Karpas-422 (cell line): ENCODE data around the gene KCNH1. TPM values are rescaled to one million over a fixed set of nuclear protein-coding genes. Genes with fewer than 3 reads are reported as not detected.

Experiments used
- DNase-seq: peaks from one replicate; pipeline ENCODE4 v3.0.0-alpha.2; 2015
- H2AFZ ChIP-seq: fragments of 200-600 bp; sonication (generic); 2 replicates; pipeline ENCODE4 v1.6.1; 2014; ENCODE audit warnings: antibody characterized with exemption, low read length, mixed read lengths
- H3K27ac ChIP-seq: fragments of 200-600 bp; sonication (generic); 2 replicates; pipeline ENCODE4 v1.5.1; 2014; ENCODE audit warnings: mild to moderate bottlenecking, low read length, moderate library complexity
- H3K27me3 ChIP-seq: fragments of 200-600 bp; sonication (generic); 2 replicates; pipeline ENCODE4 v1.6.1; 2014; ENCODE audit warnings: low read length, mixed read lengths
- H3K36me3 ChIP-seq: fragments of 200-600 bp; sonication (generic); 2 replicates; pipeline ENCODE4 v1.6.1; 2014; ENCODE audit warnings: low read length, mixed read lengths; ENCODE audit not compliant: insufficient read depth
- H3K4me1 ChIP-seq: fragments of 200-600 bp; sonication (generic); 2 replicates; pipeline ENCODE4 v1.6.1; 2014; ENCODE audit warnings: mild to moderate bottlenecking, low read length, mixed read lengths
- H3K4me2 ChIP-seq: fragments of 200-600 bp; sonication (generic); 2 replicates; pipeline ENCODE4 v1.6.1; 2014; ENCODE audit warnings: low read length, low read depth, mild to moderate bottlenecking; ENCODE audit not compliant: poor library complexity, severe bottlenecking
- H3K4me3 ChIP-seq: fragments of 200-600 bp; sonication (generic); 2 replicates; pipeline ENCODE4 v1.5.1; 2014; ENCODE audit warnings: mild to moderate bottlenecking, antibody characterized with exemption, low read length, mixed read lengths
- H3K79me2 ChIP-seq: fragments of 200-600 bp; sonication (generic); 2 replicates; pipeline ENCODE4 v1.6.1; 2014; ENCODE audit warnings: mild to moderate bottlenecking, low read length, mixed read lengths
- H3K9ac ChIP-seq: fragments of 200-600 bp; sonication (generic); 2 replicates; pipeline ENCODE4 v1.6.0; 2014; ENCODE audit warnings: low read length
- H3K9me2 ChIP-seq: fragments of 200-600 bp; sonication (generic), shearing (Covaris generic); replicated peaks from 2 replicates; pipeline ENCODE4 v1.6.0; 2014; ENCODE audit warnings: mild to moderate bottlenecking, low read length, moderate library complexity; ENCODE audit not compliant: insufficient read depth
- H3K9me3 ChIP-seq: fragments of 300-700, 200-600 bp; sonication (generic); 2 replicates; pipeline ENCODE4 v1.6.1; 2014; ENCODE audit warnings: low read length, mixed read lengths
- H4K20me1 ChIP-seq: fragments of 200-600 bp; sonication (generic); 2 replicates; pipeline ENCODE4 v1.6.1; 2014; ENCODE audit warnings: mild to moderate bottlenecking, antibody characterized with exemption, low read length, low read depth; ENCODE audit not compliant: insufficient read depth
- total RNA-seq: library from RNA; depleted of rRNA; stranded (reverse); fragments of >200 nt; shearing (Covaris generic); gene quantifications from 2 replicates; pipeline ENCODE4 v1.2.3, GENCODE V29; 2014; ENCODE audit warnings: low replicate concordance

KCNH1 gene
- total RNA-seq, 1 experiment from 2014 or later, result not detected

GRCh38 chr1:210771131-210771530, 362.8 kb downstream of the KCNH1 start:
- Histone ChIP-seq H3K27ac (no peak overlapping the region), H3K4me1 (no peaks in the 10 kb centered on the region), H2AFZ (no peak overlapping the region), H3K9me3 (no peaks in the 10 kb centered on the region), H4K20me1 (no peaks in the 10 kb centered on the region), H3K36me3 (no peaks in the 10 kb centered on the region), H3K27me3 (no peaks in the 10 kb centered on the region), H3K4me3 (no peak overlapping the region), H3K4me2 (no peak overlapping the region), H3K9me2 (no peaks in the 10 kb centered on the region), H3K9ac (no peak overlapping the region), H3K79me2 (no peaks in the 10 kb centered on the region)
- no peak for DNase-seq

GRCh38 chr1:210770396-210770984, 363.5 kb downstream of the KCNH1 start:
- Histone ChIP-seq H3K27me3 (no peaks in the 10 kb centered on the region), H3K79me2 (no peaks in the 10 kb centered on the region), H3K9me3 (no peaks in the 10 kb centered on the region), H2AFZ (no peak overlapping the region), H3K36me3 (no peaks in the 10 kb centered on the region), H3K4me2 (no peak overlapping the region), H3K9ac (no peak overlapping the region), H4K20me1 (no peaks in the 10 kb centered on the region), H3K4me1 (no peaks in the 10 kb centered on the region), H3K4me3 (no peak overlapping the region), H3K9me2 (no peaks in the 10 kb centered on the region), H3K27ac (no peak overlapping the region)
- no peak for DNase-seq

- Histone ChIP-seq H3K79me2 (no peaks in the 10 kb centered on the region), H3K9me3 (no peaks in the 10 kb centered on the region), H3K4me3 (no peak overlapping the region), H3K9me2 (no peaks in the 10 kb centered on the region), H3K9ac (no peak overlapping the region), H3K36me3 (no peaks in the 10 kb centered on the region), H3K27me3 (no peaks in the 10 kb centered on the region), H4K20me1 (no peaks in the 10 kb centered on the region), H2AFZ (no peak overlapping the region), H3K4me2 (no peak overlapping the region), H3K27ac (no peak overlapping the region), H3K4me1 (no peaks in the 10 kb centered on the region)
- DNase-seq, result no peak
These were observed 364.5 kb downstream of the KCNH1 start for GRCh38 chr1:210769473-210769872.

- Histone ChIP-seq H3K4me2 (no peak overlapping the region), H3K36me3 (no peaks in the 10 kb centered on the region), H3K4me1 (no peaks in the 10 kb centered on the region), H3K27me3 (no peaks in the 10 kb centered on the region), H3K4me3 (no peak overlapping the region), H3K9ac (no peak overlapping the region), H3K27ac (no peak overlapping the region), H4K20me1 (no peaks in the 10 kb centered on the region), H3K79me2 (no peaks in the 10 kb centered on the region), H3K9me2 (no peaks in the 10 kb centered on the region), H3K9me3 (no peaks in the 10 kb centered on the region), H2AFZ (no peak overlapping the region)
- DNase-seq, result no peak
These were observed 369.4 kb downstream of the KCNH1 start for GRCh38 chr1:210764536-210764935.

- no peak for DNase-seq
- Histone ChIP-seq H3K27ac (no peak overlapping the region), H3K9ac (no peak overlapping the region), H3K79me2 (no peaks in the 10 kb centered on the region), H3K4me1 (no peaks in the 10 kb centered on the region; the same call in 1 of the 2 replicates), H4K20me1 (no peaks in the 10 kb centered on the region), H3K4me2 (no peak overlapping the region), H2AFZ (no peak overlapping the region), H3K9me3 (no peaks in the 10 kb centered on the region), H3K36me3 (no peaks in the 10 kb centered on the region), H3K27me3 (no peaks in the 10 kb centered on the region), H3K9me2 (no peaks in the 10 kb centered on the region), H3K4me3 (no peak overlapping the region)
These were observed 375.2 kb downstream of the KCNH1 start for GRCh38 chr1:210758761-210759160.

- Histone ChIP-seq H3K27me3 (no peaks in the 10 kb centered on the region), H4K20me1 (no peaks in the 10 kb centered on the region)
- no peak for DNase-seq
These were observed 375.7 kb downstream of the KCNH1 start for GRCh38 chr1:210758261-210758660.

GRCh38 chr1:210757677-210758076, 376.3 kb downstream of the KCNH1 start:
- H3K79me2 ChIP-seq, result no peaks in the 10 kb centered on the region
- H3K36me3 ChIP-seq, result no peaks in the 10 kb centered on the region
- H3K9ac ChIP-seq, result no peak overlapping the region
- H3K9me3 ChIP-seq, result no peaks in the 10 kb centered on the region
- H4K20me1 ChIP-seq, result no peaks in the 10 kb centered on the region
- H2AFZ ChIP-seq, result no peak overlapping the region
- no peaks in the 10 kb centered on the region for H3K27me3 ChIP-seq
- H3K4me1 ChIP-seq, result no peaks in the 10 kb centered on the region; the same call in 1 of the 2 replicates
- H3K9me2 ChIP-seq, result no peaks in the 10 kb centered on the region
- H3K27ac ChIP-seq, result no peak overlapping the region
- no peak for DNase-seq
- no peak overlapping the region for H3K4me2 ChIP-seq
- H3K4me3 ChIP-seq, result no peak overlapping the region

More at GRCh38 chr1:210758261-210758660, 375.7 kb downstream of the KCNH1 start:
- no peak overlapping the region for H3K27ac ChIP-seq
- no peaks in the 10 kb centered on the region for H3K9me3 ChIP-seq
- H3K4me3 ChIP-seq, result no peak overlapping the region
- H3K79me2 ChIP-seq, result no peaks in the 10 kb centered on the region
- H3K4me1 ChIP-seq, result no peaks in the 10 kb centered on the region; the same call in 1 of the 2 replicates
- H3K36me3 ChIP-seq, result no peaks in the 10 kb centered on the region
- H3K9me2 ChIP-seq, result no peaks in the 10 kb centered on the region
- H3K4me2 ChIP-seq, result no peak overlapping the region
- H3K9ac ChIP-seq, result no peak overlapping the region
- H2AFZ ChIP-seq, result no peak overlapping the region

- no peaks in the 10 kb centered on the region for H3K79me2 ChIP-seq
- H3K9me3 ChIP-seq, result no peaks in the 10 kb centered on the region
- H3K4me3 ChIP-seq, result no peak overlapping the region
- H3K36me3 ChIP-seq, result no peaks in the 10 kb centered on the region
- no peaks in the 10 kb centered on the region for H3K27me3 ChIP-seq
- DNase-seq, result no peak
- H4K20me1 ChIP-seq, result no peaks in the 10 kb centered on the region
- H3K9ac ChIP-seq, result no peak overlapping the region
- H3K27ac ChIP-seq, result no peak overlapping the region
- no peaks in the 10 kb centered on the region; the same call in 1 of the 2 replicates for H3K4me1 ChIP-seq
- H3K9me2 ChIP-seq, result no peaks in the 10 kb centered on the region
- H3K4me2 ChIP-seq, result no peak overlapping the region
- no peak overlapping the region for H2AFZ ChIP-seq
These were observed 377.8 kb downstream of the KCNH1 start for GRCh38 chr1:210755991-210756659.
